ENCODE results near the gene KIAA0753. TPM values are rescaled to one million over a fixed set of nuclear protein-coding genes. Genes with fewer than 3 reads are reported as not detected.

KIAA0753 gene
- total RNA-seq, 1 donor from 2014 or later = 9.4 TPM

DNA sequence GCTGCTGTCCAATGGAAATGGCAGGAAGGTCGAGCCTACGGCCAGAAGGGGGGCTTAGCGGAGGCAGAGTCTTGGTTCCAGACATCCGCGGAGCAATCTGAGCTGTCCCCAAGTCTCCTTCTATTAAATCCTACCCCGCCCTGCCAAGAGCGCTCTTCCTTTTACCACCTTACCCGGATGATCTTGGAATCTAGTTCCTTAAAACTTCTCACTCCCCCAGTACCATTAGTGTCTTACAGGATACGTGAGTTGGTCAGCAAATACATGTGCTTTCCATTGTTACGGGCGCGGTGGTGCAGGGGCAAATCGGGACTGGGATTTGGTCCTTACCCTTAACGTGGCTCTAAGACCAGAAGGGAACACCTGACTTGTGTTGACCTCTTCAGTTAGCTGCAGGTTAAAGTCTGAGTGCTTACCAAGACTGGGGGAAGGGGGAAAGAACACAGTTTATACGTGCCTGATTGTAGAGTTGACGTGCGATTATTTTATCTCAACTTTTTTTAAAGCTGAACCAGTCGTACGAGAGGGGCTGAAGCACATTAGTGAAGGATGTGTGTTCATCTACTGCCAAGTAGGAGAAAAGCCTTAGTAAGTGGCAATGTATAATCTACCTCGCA is 844 bp upstream of the KIAA0753 start:
- no peak for DNase-seq (ENCODE audit: low spot score)

DNA sequence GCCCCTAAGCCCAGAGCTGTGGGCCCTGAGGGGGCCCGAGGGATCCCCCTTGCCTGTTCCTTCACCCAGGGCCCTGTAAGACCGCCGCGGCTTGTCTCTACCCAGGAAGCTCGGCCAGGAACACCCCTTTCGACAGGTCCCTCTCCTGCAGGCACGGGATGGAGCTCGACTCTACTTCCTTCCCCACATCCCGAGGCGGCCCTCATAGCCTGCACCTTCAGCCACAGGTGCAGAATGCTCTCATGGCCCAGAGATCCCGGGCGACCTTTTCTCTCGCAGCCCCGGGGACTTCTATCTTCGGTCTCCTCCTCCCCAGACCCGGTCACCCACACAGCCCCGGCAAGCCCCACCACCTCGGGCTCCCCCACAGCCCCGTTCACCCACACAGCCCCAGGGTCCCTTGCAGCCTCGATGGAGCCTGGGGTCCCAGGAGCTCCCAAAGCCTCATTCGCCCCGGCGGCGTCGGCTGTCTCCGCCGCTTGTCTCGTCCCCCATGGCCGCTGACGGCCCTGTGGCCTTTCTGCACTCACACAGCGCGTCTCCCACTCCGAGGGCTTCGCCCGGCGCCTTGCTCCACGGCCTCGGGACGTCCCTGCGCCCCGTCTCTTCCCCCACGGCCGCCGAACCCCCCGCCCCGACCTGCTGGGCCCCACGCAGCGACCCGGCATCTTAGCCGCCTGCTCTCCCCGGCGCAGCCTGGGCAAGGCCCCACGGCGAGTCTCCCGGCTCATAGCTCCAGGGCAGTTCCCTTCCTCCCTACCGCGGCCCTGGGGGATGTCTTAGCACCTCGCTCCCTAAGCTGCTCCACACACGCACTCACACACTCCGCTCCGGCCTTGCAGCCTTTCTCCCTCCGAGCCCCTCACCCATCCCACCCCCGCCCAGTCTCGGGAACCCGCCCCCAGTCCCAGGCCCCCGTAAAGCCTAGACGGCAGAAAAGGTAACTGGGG is 650 bp downstream of the KIAA0753 start:
- DNase-seq (ENCODE audit: low spot score) = no peak

GRCh38 chr17:6639014-6639585 is 1.4 kb downstream of the KIAA0753 start:
- no peak for DNase-seq (ENCODE audit: low spot score)

- DNase-seq (ENCODE audit: low spot score) = no peak
These were observed 2.2 kb downstream of the KIAA0753 start for GRCh38 chr17:6638046-6638908.

DNA sequence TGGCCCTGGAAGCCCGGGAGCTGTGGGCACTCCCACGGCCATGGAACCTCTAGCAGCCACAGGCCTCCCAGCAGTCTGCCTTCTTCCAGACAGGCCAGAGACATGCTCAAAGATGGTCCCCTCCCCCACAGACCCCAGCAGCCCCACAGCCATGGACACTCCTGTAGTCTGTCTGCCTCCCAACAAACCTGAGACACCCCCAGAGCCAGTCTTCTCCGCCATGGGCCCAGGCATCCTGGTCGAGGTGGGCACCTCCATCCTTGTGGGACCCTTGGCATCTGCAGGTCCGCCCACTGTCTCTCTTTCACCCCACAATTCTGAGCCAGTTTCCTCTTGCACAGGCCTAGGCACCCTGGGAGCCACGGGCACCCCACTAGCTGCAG is 3.1 kb downstream of the KIAA0753 start:
- DNase-seq (ENCODE audit: low spot score) = no peak

GRCh38 chr17:6636616-6637457 is 3.7 kb downstream of the KIAA0753 start:
- no peak for DNase-seq (ENCODE audit: low spot score)

GRCh38 chr17:6636105-6636504 is 4.4 kb downstream of the KIAA0753 start:
- no peak for DNase-seq (ENCODE audit: low spot score)

GRCh38 chr17:6633263-6633662 is 7.2 kb downstream of the KIAA0753 start:
- DNase-seq (ENCODE audit: low spot score) = no peak

DNA sequence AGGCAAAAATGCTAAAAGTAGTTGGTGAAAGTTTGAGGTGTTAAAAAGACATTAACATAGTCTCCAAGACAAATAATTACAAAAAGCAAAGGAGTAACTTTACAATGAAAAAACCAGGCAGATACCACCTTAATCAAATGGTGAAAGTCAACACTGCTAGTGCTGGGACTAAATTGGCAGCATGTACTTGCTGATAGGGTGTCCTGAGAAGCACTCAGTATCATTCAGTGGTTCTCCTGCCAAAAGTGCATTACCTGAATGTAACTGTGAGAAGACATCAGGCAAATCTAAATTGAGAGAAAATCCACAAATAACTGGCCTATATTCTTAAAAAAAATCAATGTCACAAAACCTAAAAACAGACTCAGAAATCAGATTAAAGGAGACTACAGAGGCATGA is 8.0 kb downstream of the KIAA0753 start:
- no peak for DNase-seq (ENCODE audit: low spot score)

DNA sequence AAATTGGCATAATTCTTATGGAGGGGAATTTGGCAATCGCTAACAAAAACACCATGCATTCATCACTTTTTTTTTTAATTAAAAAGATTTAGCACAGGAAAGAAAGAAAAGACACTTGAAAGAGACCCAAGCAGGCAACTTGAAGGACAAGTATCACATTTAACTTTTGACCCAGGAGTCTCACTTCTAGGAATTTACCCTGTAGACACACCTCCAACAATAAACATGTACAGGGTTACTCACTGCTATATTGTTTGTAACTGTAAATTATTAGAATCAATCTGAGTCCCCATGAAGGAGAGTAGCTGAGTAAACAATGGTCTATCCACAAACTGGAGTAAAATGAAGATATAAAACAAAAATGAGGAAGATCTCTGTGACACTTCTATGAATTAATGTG is 10.1 kb downstream of the KIAA0753 start:
- no peak for DNase-seq (ENCODE audit: low spot score)

- no peak for DNase-seq (ENCODE audit: low spot score)
These were observed 13.5 kb downstream of the KIAA0753 start for GRCh38 chr17:6627019-6627418.

GRCh38 chr17:6626616-6627015 is 13.9 kb downstream of the KIAA0753 start:
- no peak for DNase-seq (ENCODE audit: low spot score)

- DNase-seq (ENCODE audit: low spot score) = no peak
These were observed 16.6 kb downstream of the KIAA0753 start for GRCh38 chr17:6623941-6624340.

- no peak for DNase-seq (ENCODE audit: low spot score)
These were observed 29.3 kb downstream of the KIAA0753 start for GRCh38 chr17:6611231-6611630.

DNA sequence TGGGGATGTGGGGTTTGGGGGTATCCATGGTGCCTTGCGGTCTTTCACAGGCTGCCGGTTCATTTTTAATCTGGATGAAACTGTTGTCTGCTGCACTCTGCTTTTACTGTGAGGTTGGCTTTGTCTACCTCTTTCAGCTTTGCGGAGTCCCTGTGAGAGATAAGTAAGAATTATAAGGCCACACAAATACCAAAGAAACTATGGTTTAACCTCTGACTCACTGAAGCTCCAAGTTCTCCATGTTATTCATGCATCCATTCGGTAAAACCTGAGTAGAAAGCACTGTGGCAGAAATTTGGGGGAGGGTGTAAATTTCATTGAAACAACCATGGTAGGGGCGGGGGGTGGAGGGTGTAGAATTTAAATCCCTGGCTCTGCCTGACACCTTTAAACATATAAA is 30.5 kb downstream of the KIAA0753 start:
- DNase-seq (ENCODE audit: low spot score) = no peak

DNA sequence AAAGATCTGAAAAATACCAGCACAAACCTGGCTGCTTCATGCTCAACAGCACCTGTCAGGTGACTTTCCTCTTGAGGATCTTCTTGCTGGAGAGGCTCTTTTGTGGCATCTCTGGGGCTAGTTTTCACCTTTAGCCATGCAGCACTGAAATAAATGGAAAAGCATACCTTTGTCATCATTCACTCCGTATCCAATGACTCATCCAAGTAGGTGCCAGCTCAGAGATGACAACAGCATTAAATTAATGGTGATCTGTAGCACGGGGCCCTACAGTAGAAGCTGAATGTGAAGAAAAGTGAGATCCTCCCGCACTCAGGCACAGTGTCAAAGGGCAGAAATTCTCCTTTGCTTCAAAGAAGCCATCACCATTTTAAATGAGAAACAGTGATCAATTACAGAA is 32.2 kb downstream of the KIAA0753 start:
- DNase-seq (ENCODE audit: low spot score) = no peak

- DNase-seq (ENCODE audit: low spot score) = no peak
These were observed 35.4 kb downstream of the KIAA0753 start for GRCh38 chr17:6605142-6605541.

GRCh38 chr17:6603744-6604325 is 36.7 kb downstream of the KIAA0753 start:
- peak; percentile 9 for DNase-seq (ENCODE audit: low spot score)

GRCh38 chr17:6602141-6602540 is 38.4 kb downstream of the KIAA0753 start:
- no peak for DNase-seq (ENCODE audit: low spot score)

GRCh38 chr17:6599364-6599763 is 41.1 kb downstream of the KIAA0753 start:
- DNase-seq (ENCODE audit: low spot score) = peak; percentile 39
